Suppressor macrophage (primary cell): ENCODE results near the gene PRR14L.
"Not testable (repeated sequence)": the region's sequence is repeated elsewhere in the genome, so short reads cannot be mapped to it uniquely, and the experiment has no call there.

ENCODE experiments used
- DNase-seq, 4 experiments: peaks; one replicate each; pipeline ENCODE4 v3.0.0-alpha.2; 2020 to 2022

PRR14L gene

DNA sequence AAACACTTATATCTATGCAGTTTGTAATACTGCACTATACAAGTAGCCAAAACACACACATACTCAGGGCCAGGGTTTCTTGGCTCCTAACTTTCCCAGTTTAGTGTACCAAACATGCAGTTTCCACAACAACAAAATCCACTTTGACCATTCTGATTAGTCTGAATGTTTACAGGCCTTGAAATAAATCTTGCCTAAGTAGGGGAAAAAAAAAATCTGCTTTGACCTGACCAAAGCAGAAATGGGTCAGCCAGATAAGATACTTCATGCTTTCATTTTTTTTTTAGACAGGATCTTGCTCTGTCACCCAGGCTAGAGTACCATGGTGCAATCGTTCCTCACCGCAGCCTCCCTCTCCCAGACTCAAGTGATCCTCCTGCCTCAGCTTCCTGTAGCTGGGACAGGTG, 10.1 kb downstream of the PRR14L start:
- DNase-seq: peak in 1 of 4 experiments; percentile 8

DNA sequence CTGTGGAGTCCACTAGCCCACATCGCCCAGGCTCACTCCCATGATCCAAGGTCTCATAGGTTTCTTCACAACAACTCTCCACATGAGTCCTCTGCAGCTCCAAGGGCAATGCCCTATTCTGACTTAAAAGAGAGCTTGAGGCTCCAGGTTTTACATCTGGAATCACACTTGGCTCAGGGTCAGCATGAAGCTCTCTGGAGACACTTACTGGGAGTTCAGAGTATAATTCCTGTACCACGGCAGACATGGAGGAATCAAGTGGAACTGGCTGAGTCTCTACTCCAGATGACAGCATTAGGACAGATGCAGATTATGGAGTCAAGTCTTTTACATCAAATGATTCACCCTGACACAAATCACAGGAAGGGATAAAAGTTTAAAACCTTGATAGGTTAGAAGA, 11.4 kb downstream of the PRR14L start:
- DNase-seq: no peak

DNA sequence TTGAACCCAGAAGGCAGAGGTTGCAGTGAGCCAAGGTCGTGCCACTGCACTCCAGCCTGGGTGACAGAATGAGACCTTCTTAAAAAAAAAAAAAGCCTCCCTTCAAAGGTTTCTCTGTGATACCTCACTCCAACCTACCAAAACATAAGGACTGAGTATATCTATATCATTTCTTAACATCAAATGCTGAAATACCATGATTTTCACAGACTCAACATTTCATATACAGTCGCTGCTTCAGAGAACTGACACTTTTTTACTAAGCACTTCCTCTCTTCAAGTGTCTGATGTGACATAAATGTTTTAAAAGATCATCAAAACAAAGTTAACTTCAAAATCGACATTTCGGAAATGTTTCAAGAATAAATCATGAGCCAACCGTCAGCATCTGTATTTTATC, 12.0 kb downstream of the PRR14L start:
- no peak for DNase-seq

DNA sequence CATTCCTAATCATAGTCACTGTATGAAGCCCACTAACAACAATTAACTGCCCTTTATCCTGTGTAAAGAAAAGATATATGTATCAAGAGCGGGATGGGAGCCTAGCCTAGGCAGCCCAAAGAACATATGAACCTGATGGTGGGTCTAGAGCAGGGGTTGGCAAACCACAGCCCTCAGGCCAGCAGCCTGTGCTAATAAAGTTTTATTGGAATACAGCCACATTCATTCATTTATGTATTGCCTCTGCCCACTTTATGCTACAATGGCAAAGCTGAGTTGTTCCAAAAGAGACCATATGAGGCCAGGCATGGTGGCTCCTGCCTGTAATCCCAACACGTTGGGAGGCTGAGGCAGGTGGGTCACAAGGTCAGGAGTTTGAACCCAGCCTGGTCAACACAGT, 13.5 kb downstream of the PRR14L start:
- no peak for DNase-seq

DNA sequence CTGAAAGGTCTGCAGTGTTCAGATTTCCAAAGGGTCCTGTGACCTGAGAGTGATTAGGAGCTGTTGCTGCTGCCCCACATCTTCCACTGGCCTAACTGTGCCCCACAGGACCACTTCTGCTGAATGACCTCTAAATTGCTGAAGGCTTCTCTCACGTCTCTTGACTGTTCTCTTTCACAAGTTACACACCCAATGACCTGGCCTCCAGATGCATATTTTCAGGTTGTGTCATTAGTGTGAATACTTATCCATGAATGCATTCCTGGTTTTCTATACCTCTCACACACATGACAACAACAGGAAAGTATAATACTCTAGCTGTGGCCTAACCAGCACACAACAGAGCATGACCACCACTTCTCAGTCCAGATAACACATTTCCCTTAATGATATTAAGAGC, 15.4 kb downstream of the PRR14L start:
- DNase-seq: no peak

DNA sequence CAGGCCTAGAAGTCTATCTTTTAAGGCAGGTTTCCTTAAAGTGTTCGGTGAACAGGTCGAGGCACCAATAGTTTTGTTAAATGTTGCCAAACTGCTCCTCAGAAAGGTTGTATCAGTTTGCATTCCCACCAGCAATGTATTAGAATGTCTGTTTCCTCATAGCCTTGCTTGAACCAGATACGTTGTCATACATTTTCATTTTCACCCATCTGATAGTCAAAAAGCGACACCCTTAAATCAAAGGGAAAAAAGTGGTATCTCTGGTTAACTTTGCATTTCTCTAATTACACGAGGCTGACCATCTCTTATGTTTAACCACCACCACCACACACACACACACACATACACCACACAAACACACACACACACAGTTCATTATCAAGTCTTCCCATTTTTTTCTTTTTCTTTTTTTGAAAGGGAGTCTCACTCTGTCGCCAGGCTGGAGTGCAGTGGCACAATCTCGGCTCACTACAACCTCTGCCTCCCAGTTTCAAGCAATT, 16.3 kb downstream of the PRR14L start:
- DNase-seq: no peak

DNA sequence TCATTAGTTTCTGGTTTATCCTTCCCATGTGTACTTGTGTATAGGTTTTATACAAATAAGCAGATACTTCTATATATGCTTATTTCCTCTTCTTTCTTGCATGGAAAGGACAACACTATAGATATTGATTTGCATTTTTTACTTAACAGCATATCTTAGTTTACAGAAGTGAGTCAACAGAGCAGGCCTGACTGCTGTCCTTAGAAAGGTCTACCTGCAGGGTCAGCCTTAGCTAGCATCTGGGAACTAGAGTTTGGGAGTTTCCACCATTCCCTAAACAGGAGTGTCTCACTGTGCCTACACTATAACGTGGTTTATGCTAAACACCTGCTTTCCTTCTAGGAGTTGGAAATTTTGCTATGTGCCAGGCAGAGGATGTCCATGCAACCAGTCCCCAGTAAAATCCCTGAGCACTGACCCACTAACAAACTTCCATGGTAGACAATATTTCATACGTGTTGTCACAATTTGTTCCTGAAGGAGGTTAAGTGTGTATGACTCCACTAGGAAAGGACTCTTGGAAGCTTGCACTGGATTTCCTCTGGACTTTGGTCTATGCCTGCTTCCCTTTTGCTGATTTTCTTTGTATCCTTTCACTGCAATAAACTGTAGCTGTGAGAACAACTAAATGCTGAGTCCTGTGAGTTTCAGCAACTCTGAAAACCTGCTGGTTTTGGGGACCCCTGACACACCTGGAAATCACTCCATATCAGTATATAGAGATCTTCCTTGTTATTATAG, 17.7 kb downstream of the PRR14L start:
- DNase-seq: no peak

DNA sequence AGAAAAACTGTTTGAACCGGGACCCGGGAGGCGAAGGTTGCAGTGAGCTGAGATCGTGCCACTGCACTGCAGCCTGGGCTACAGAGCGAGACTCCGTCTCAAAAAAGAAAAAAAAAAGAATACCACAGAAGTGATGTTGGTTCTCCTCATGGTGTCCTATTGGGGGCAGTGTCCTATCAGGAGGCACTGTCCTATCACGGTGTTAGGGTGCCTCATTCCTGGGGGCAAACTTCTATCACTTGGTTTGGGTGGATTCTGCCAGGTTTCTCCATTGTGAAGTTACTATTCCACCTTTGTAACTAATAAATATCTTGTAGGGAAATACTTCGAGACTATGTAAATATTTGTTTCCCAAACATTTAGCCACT, 19.6 kb downstream of the PRR14L start:
- DNase-seq: no peak

DNA sequence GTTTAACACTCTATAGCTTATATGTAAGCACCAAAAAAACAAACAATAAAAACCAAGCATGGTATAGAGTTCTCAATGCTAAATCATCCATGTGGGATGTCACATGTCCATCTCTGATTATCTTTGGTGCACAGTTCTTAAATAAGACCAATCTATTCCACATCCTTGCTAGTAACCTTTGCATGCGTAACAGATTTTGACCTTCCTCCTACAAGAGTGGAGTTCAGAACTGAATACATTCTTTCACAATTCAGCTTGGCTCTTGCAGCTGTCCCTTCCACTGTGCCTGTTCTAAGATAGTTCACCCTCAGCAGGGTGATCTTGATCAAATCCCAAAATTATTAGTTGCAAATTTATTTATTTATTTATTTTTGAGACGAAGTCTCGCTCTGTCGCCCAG, 21.1 kb downstream of the PRR14L start:
- peak in 2 of 4 experiments; percentile 29 to 31 for DNase-seq

DNA sequence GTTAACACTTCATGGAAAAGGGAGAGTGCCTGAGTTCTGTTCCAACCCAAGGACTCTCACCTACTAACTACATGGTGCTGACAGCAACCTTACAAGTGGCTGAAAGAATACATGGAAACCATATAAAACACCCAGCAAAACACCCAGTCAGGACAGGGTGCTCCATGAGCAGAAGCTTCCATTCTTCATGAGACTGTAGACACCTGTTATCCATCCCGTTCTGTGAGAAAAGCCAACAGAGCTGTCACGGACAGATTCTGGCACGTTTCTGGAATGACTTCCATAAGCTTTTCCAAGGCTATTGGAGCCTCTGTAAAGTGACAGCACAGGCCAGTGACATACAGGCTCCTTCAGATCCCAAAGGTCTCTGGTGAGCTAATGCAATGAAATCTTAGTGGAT, 23.2 kb downstream of the PRR14L start:
- no peak for DNase-seq

DNA sequence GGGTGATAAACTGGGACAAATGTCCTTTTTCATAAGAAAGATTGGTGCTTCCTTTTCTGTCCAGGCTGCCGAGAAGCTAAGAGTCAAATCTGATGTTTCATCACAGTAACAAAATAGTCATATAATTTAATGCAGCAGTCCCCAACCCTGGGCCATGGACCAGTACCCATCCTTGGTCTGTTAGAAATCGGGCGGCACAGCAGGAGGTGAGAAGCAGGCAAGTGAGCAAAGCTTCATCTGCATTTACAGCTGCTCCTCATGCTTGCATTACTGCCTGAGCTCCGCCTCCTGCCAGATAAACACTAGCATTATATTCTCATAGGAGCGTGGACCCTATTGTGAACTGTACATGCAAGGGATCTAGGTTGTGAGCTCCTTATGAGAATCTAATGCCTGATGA, 26.2 kb downstream of the PRR14L start:
- DNase-seq: no peak

DNA sequence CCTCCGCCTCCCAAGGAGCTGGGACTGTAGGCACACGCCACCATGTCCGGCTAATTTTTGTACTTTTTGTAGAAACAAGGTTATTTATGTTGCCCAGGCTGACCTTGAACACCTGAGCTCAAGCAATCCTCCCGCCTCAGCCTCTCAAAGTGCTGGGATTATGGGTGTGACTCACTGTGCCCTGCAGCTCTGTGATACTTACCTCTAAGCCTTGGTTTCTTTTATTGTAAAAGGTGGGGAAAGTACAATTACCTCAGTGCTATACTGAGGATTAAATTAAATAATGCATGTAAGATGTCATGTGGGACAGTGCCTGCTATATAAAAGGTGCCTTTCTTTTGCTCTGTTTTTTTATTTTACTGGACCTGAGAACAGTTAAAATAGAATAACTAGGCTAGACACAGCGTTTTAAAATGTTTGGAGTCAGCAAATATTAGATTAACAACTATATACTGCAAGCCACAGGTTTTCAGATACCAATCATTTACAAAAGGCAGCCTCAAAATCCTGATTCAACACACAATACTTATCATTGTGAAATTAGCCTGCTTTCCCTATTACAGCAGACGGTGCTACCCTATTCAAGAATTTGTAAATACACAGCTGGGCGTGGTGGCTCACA, 30.0 kb downstream of the PRR14L start:
- DNase-seq: no peak

DNA sequence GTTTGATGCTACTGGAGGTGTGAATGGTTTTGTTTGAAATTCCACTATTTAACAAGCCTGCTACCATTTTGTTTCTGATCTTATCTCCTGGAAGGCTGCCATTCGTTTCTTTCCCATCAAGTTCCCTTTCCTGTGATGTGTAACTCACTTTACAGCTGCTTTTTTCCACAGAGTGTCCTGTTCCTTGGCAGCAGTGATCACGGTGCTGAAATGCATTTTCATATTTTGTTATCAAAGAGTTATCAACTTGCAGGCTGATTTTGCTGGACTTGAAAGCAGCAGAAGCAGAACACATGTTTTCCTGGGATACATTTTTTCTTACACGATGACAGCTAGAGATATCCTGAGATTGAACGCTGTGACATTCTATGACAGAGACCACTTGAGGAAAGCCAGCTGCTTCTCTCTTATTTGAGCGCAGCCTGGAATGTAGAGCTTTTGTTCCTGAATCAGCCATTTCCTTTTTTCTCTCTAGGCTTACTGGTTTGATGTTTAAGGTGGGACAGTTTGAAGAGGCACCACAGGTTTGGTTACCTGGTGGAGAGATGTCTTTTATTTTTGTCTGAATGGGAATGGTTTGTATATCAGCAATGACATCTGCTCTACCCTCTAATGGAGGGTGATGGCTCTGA, 34.7 kb downstream of the PRR14L start:
- DNase-seq: no peak

DNA sequence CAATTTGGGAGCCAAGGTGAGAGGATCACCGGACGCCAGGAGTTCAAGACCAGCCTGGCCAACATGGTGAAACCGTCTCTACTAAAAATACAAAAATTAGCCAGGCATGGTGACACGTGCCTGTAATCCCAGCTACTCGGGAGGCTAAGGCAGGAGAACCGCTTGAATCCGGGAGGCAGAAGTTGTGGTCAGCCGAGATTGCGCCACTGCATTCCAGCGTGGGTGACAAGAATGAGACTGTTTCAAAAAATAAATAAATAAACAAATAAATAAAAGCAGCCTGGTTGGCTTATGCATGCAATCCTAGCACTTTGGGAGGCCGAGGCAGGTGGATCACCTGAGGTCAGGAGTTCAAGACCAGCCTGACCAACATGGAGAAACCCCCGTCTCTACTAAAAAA, 38.7 kb downstream of the PRR14L start:
- DNase-seq: peak; percentile 63 to 79 (median 66)

DNA sequence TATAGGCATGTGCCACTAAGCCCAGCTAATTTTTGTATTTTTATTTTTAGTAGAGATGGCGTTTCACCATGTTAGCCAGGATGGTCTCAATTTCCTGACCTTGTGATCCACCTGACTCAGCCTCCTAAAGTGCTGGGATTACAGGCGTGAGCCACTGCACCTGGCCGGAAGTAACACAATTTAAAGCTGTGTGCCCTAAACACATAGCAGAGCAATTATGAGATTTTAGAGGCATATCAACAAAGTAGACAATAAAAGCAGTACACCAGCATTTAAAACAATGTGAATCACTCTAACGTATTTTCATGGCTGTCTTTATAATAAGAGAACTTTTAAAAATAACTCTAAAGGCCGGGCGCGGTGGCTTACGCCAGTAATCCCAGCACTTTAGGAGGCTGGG, 42.4 kb downstream of the PRR14L start:
- no peak for DNase-seq

DNA sequence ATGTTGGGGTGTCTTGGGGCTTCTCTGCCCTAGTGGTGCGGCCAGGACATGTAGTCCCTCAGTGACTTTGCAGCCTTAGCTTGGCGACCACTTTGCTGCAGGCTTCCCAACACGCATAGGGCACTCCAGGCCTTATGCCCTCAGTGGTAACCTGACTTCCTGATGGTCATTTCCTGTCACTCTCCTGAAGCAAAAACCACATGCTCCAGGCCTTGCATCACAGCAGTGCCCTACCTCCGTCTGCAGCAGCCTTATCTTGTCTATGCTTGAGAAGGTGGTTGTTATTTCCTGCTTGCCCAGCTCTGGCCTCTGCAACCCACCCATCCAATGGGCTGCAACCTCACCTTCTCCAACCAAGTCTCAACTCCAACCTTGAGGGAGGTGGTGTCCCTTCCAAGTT, 54.5 kb downstream of the PRR14L start:
- no peak for DNase-seq

DNA sequence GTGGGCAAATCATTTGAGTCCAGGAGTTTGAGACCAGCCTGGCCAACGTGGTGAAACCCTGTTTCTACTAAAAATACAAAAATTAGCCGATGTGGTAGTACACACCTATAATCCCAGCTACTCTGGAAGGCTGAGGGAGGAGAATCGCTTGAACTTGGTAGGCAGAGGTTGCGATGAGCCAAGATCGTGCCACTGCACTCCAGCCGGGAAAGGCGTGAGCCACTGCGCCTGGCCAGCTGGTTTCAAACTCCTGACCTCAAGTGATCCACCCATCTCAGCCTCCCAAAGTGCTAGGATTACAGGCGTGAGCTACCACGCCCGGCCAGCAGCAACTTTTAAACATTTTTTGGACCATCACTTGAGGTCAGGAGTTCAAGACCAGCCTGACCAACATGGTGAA, 55.9 kb downstream of the PRR14L start:
- DNase-seq: not testable (repeated sequence)

DNA sequence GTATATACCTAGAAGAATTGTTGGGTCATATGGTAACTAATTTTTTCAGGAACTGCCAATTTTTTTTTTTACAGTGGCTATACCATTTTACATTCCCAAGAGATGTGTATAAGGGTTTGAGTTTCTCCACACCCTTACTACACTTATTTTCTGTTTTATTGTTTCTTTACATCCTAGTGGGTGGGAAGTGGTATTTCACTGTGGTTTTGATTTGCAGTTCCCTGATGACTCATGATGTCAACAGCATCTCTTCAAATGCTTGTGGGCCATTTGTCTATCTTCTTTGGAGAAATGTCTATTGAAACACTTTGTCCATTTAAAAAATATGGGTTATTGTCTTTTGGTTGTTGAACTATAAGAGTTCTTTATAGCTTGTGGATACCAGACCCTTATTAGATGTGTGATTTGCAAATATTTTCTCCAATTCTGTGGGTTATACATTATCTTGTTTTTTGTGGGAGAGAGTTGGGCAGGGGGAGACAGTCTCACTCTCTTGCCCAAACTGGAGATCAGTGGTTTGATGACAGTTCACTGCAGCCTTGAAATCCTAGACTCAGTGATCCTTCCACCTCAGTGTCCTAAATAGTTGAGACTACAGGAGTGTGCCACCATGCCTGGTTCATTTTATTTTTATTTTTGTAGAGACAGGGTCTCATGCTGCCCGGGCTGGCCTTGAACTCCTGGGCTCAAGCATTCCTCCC, 57.6 kb downstream of the PRR14L start:
- peak in 3 of 4 experiments; percentile 10 to 58 (median 55) for DNase-seq

DNA sequence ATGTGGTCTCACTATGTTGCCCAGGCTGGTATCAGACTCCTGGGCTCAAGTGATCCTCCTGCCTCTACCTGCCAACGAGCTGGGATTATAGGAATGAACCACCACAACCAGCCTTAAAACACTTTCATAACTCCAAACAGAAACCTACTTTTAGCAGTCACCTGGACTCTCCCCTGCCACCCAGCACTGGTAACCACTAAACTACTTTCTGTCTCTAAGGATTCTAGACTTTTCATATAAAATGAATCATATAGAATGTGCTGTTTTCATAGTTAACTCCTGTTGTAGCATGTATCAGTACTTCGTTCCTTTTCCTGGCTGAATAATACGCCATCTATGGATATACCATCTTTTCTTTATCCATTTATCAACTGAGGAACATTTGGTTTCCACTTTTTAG, 58.5 kb downstream of the PRR14L start:
- DNase-seq: no peak

DNA sequence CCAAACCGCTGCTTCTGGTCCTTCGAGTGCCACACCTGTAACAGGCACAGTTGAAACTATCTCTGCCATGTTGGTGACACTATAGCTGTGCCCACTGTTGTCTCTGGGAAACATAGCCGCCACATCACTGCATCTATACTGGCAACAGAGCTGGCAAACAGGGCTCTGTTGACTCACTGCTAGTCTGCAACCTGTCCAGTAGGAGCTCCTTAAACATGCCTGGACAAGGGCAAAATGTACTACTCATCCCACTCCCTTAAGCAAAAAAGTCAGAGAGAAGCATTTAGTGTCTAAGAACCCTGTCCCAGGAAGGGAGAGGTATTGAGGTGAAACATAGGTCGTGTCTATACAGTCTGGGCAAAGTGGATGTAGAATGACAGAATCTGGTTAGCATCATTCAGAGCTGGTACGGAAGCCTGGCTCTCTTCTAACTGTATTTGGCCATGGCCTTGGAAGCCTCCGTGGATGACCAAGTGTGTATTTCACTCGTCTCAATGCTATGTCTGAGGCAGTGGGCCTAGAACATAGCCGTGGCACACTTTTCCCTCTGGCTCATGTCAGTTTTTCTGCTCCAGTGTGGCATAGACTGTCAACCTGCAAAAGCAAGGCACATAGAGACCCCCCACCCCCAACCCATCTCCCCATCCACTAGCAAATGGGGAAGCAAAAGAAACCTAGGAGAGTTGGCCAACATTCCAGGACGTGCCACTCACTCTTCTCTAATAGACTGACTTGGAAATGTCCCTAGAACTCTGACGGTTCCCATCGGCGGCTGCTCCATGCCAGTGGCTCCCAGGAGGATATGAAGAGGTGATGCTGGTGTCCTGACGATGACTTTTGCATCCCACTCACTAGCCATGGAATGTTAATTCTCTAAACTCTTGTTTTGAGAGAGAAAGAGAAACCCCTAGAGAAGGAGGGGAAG, 66.5 kb downstream of the PRR14L start:
- DNase-seq: no peak

DNA sequence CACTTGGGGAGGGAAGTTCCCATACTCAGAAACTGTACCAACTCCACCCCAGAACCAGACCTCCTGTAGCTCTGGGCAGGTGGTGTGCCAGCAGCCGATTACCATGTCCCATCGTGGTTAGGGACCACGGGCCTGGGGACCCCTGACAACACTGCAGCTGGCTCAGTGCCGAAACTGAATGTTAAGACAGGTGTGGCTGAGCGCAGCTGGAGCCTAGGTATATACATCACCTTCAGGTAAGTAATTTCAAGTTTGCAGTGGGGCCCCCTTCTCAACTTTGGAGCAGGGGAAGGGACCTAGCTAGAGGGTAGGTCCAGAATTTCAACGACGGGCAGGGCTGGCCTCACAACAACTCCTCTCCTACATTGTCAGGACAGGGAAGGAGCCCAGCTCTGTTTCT, 67.2 kb downstream of the PRR14L start:
- no peak for DNase-seq
